HUES48 (cell line): Measurements from ENCODE around the gene ING2.
"Not testable (repeated sequence)": the region's sequence is repeated elsewhere in the genome, so short reads cannot be mapped to it uniquely, and the experiment has no call there.

Experiments
- H3K27ac ChIP-seq: one replicate; pipeline ENCODE4 v1.7.0; 2013; ENCODE audit warnings: low read depth, low read length, inconsistent platforms
- H3K27me3 ChIP-seq: 2 replicates; pipeline ENCODE4 v1.6.1; 2013; ENCODE audit warnings: mild to moderate bottlenecking, low read length; ENCODE audit not compliant: control insufficient read depth, insufficient read depth
- H3K36me3 ChIP-seq: 2 replicates; pipeline ENCODE4 v1.6.1; 2013; ENCODE audit warnings: low read length; ENCODE audit not compliant: control insufficient read depth, insufficient read depth
- H3K4me1 ChIP-seq: 2 replicates; pipeline ENCODE4 v1.6.1; 2013; ENCODE audit warnings: mild to moderate bottlenecking, low read length; ENCODE audit not compliant: control insufficient read depth, insufficient read depth
- H3K4me3 ChIP-seq: 2 replicates; pipeline ENCODE4 v1.5.1; 2013; ENCODE audit warnings: mild to moderate bottlenecking, low read depth, low read length
- H3K9ac ChIP-seq: 2 replicates; pipeline ENCODE4 v1.6.1; 2013; ENCODE audit warnings: mild to moderate bottlenecking, low read depth, low read length, moderate library complexity
- H3K9me3 ChIP-seq: 2 replicates; pipeline ENCODE4 v1.6.1; 2013; ENCODE audit warnings: low read length; ENCODE audit not compliant: control insufficient read depth, insufficient read depth

Gene ING2

DNA sequence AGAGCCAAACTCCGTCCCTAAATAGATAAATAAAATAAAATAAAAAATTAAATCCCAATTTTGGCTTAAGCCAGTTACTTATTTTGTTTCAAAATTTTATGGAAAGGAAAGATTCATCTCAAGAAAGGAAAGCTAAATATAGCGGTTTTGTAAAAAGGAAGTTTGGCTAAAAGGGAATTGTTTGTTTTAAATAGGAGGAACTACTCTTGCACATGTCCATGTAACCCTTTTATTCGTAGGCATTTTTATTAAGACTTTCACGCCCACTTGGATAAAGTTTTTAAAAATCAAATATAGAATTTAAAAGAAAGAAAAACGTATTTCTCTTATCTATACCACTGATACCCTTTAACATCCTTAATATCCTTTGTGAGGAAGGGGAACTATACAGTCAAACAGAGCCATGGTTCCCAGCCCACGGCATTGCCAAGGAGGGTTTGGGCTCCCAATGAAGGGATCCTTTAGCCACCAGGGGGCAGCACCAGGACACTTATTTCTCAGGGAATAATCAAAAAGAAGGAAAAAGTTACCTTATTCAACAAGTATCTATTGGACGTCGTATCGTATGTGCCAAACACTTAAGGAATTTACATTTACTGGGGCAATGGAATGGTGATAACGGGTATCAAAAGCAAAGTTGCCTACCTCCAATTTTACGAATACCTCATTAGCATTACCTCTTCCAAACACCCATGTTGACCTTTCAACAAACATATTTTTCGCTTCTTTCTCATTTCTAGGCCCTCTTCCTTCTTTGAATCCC, 32.7 kb upstream of the ING2 start:
- Histone ChIP-seq H3K27me3 (no peaks in the 10 kb centered on the region), H3K4me3 (no peak overlapping the region), H3K36me3 (no peaks in the 10 kb centered on the region), H3K9ac (no peak overlapping the region), H3K9me3 (no peaks in the 10 kb centered on the region; the same call in 1 of the 2 replicates), H3K4me1 (0 out of 2 replicates have a peak, but pooled peaks cover 3% of the 10 kb centered on the region), H3K27ac (no peak overlapping the region)

DNA sequence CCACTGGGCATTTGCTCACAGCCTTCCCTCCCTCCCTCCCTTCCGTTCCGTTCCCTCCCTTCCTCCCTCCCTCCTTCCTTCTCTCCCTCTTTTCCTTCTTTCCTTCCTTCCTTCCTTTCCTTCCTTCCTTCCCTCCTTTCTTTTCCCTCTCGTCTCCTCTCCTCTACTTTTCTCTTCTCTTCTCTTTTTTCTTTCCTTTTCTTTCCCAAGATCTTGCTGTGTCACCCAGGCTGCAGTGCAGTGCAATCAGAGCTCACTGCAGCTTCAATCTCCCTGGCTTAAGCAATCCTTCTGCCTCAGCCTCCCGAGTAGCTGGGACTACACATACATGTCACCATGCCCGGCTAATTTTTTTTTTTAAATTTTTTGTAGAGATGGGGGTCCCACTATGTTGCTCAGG, 26.7 kb upstream of the ING2 start:
- 0 out of 2 replicates have a peak, but pooled peaks cover 3% of the 10 kb centered on the region for H3K4me1 ChIP-seq
- H3K9me3 ChIP-seq = no peaks in the 10 kb centered on the region
- no peaks in the 10 kb centered on the region for H3K27me3 ChIP-seq
- no peak overlapping the region for H3K27ac ChIP-seq
- H3K9ac ChIP-seq = no peak overlapping the region
- H3K4me3 ChIP-seq = no peak overlapping the region
- no peaks in the 10 kb centered on the region for H3K36me3 ChIP-seq

DNA sequence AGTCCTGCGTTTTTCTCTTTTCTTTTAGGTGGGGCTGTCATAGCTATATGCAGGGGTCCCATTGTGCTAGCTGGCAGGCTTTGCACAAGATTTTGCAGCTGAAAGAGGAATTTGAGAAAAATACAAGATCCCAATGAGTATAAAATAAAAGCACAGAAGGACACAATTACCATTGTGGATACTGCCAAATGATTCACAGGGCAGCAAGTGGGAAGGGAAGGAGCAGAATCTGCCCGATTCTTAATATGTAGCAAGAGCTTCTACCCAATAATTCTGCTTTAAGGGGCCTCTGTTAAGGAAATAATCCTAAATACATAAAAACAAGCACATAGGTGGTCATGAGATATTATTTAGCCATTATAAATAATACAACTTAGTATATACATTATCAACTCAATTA, 25.9 kb upstream of the ING2 start:
- Histone ChIP-seq H3K4me3 (no peak overlapping the region), H3K36me3 (no peaks in the 10 kb centered on the region), H3K27me3 (no peaks in the 10 kb centered on the region), H3K27ac (no peak overlapping the region), H3K9ac (no peak overlapping the region), H3K4me1 (0 out of 2 replicates have a peak, but pooled peaks cover 3% of the 10 kb centered on the region), H3K9me3 (no peaks in the 10 kb centered on the region)

DNA sequence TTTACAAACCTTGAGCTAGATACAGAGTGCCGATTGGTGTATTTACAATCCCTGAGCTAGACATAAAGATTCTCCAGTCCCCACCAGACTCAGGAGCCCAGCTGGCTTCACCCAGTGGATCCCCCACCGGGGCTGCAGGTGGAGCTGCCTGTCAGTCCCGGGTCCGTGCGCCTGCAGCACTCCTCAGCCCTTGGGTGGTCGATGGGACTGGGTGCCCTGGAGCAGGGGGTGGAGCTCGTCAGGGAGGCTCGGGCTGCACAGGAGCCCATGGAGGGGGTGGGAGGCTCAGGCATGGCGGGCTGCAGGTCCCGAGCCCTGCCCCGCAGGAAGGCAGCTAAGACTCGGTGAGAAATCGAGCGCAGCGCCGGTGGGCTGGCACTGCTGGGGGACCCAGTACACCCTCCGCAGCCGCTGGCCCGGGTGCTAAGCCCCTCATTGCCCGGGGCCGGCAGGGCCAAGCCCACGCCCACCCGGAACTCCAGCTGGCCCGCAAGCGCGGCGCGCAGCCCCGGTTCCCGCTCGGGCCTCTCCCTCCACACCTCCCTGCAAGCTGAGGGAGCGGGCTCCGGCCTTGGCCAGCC, 22.3 kb upstream of the ING2 start:
- not testable (repeated sequence) for H3K9ac ChIP-seq, H3K36me3 ChIP-seq, H3K27me3 ChIP-seq, H3K27ac ChIP-seq, H3K9me3 ChIP-seq, H3K4me3 ChIP-seq, H3K4me1 ChIP-seq

GRCh38 chr4:183483997-183484396, 20.9 kb upstream of the ING2 start:
- no peak overlapping the region for H3K27ac ChIP-seq

GRCh38 chr4:183485411-183486160, 19.3 kb upstream of the ING2 start:
- Histone ChIP-seq H3K36me3 (no peaks in the 10 kb centered on the region), H3K9ac (no peak overlapping the region), H3K4me3 (no peak overlapping the region), H3K4me1 (no peaks in the 10 kb centered on the region), H3K9me3 (no peaks in the 10 kb centered on the region), H3K27ac (no peak overlapping the region), H3K27me3 (no peaks in the 10 kb centered on the region)

More at GRCh38 chr4:183483997-183484396, 20.9 kb upstream of the ING2 start:
- 0 out of 2 replicates have a peak, but pooled peaks cover under 1% of the 10 kb centered on the region for H3K4me1 ChIP-seq
- H3K9ac ChIP-seq = no peak overlapping the region
- no peaks in the 10 kb centered on the region for H3K9me3 ChIP-seq
- no peaks in the 10 kb centered on the region for H3K36me3 ChIP-seq
- no peaks in the 10 kb centered on the region for H3K27me3 ChIP-seq
- H3K4me3 ChIP-seq = no peak overlapping the region

DNA sequence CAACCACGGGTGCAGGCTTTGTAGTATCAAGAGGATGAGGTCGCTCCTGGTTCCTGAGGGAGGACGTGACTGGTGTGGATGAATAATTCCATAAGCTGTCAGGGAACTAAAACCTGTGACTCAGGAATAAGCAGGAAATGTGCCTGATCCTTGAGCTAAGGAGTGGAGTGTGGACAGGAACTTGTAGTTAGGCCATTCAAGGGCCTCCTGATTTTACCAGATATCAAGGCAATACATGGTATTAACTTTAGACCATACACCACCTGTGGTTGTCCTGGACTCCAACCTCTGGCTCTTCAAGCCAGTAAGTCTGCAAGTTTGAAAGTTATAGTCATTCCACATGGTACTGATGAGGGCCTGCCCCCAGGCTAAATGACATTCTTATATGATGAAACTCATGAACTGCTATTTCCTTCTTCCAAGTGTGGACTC, 12.1 kb upstream of the ING2 start:
- no peak overlapping the region for H3K4me3 ChIP-seq
- H3K36me3 ChIP-seq = 0 out of 2 replicates have a peak, but pooled peaks cover 3% of the 10 kb centered on the region
- H3K9ac ChIP-seq = no peak overlapping the region
- no peaks in the 10 kb centered on the region for H3K9me3 ChIP-seq
- H3K4me1 ChIP-seq = peaks cover 12% of the 10 kb centered on the region; the same call in 1 of the 2 replicates
- H3K27ac ChIP-seq = no peak overlapping the region
- H3K27me3 ChIP-seq = no peaks in the 10 kb centered on the region

GRCh38 chr4:183493246-183493645, 11.6 kb upstream of the ING2 start:
- Histone ChIP-seq H3K9ac (no peak overlapping the region), H3K9me3 (no peaks in the 10 kb centered on the region), H3K4me3 (no peak overlapping the region), H3K27me3 (no peaks in the 10 kb centered on the region), H3K4me1 (peaks cover 12% of the 10 kb centered on the region; the same call in 1 of the 2 replicates), H3K27ac (no peak overlapping the region), H3K36me3 (0 out of 2 replicates have a peak, but pooled peaks cover 3% of the 10 kb centered on the region)

DNA sequence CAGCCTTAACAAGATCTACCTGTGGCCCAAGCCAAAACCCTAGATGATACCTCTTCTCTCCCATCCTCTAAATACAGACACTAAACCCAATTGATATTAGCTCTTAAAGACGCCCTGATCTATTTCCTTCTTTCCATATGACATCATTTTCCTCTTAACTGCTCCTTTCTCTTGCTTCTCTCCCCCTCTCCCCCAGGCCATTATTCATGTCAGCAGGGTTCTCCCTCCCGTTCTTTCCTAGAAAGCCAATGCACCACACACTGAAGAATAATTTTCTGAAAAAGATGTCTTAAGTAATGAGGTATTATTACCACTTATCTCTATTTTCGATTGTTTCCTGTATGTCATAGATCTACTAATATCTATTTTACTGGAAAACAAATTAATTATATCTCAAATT, 9.7 kb upstream of the ING2 start:
- Histone ChIP-seq H3K4me3 (no peak overlapping the region), H3K27ac (no peak overlapping the region), H3K27me3 (no peaks in the 10 kb centered on the region), H3K4me1 (peaks cover 12% of the 10 kb centered on the region; the same call in 1 of the 2 replicates), H3K9me3 (no peaks in the 10 kb centered on the region), H3K36me3 (0 out of 2 replicates have a peak, but pooled peaks cover 3% of the 10 kb centered on the region), H3K9ac (no peak overlapping the region)

GRCh38 chr4:183499389-183499788, 5.5 kb upstream of the ING2 start:
- Histone ChIP-seq H3K9ac (no peak overlapping the region), H3K9me3 (no peaks in the 10 kb centered on the region), H3K27me3 (no peaks in the 10 kb centered on the region), H3K4me3 (no peak overlapping the region), H3K36me3 (no peaks in the 10 kb centered on the region), H3K27ac (no peak overlapping the region), H3K4me1 (peaks cover 22% of the 10 kb centered on the region; the same call in 1 of the 2 replicates)
